Pancreas (tissue), 10 donors: ENCODE measurements around the gene PLEKHO2. TPM values are rescaled to one million over a fixed set of nuclear protein-coding genes. Genes with fewer than 3 reads are reported as not detected.

ENCODE experiments used
- ATAC-seq, 4 donors: fragments of 200-7000 bp; cut with Tn5 transposase; one replicate each; pipeline versions ENCODE4 v1.8.0 to v1.9.1; 2020; ENCODE audit warnings: mild to moderate bottlenecking in 4 of 4, moderate library complexity in 4 of 4
- DNase-seq, 6 donors: peaks; one replicate each; pipeline ENCODE4 v3.0.0-alpha.2; 2020
- FAIRE-seq: peaks from 2 replicates; lab custom pipeline; 2012; peaks lifted over from hg19 to GRCh38; lab: Jason Lieb, UNC
- H3K27ac ChIP-seq, 4 donors: fragments of 200-600 bp; sonication (generic); 1 replicate in 3 of 4; 2 replicates in 1 of 4; pipeline versions ENCODE4 v1.5.0 to v1.8.0; 2020
- H3K27me3 ChIP-seq, 4 donors: fragments of 200-600 bp; one replicate each; pipeline ENCODE4 v1.8.0; 2021
- H3K36me3 ChIP-seq, 3 donors: fragments of 200-600 bp; sonication (generic) in 1 of 3; one replicate each; pipeline versions ENCODE4 v1.5.0 to v1.8.0; 2020 to 2021
- H3K4me1 ChIP-seq, 3 donors: fragments of 200-600 bp; one replicate each; pipeline ENCODE4 v1.8.0; 2021
- H3K4me3 ChIP-seq, 4 donors: fragments of 200-600 bp; sonication (generic) in 2 of 4; one replicate each; pipeline versions ENCODE4 v1.5.0 to v1.8.0; 2020 to 2021
- H3K9me3 ChIP-seq, 4 donors: fragments of 200-600 bp; one replicate each; pipeline ENCODE4 v1.8.0; 2021
- WGBS, 2 donors: extraction: QIAGEN DNeasy Blood & Tissue Kit; methylation state at CpG; one replicate each; pipeline ENCODE4 v1.1.7; 2013; 5-methylcytosine and 5-hydroxymethylcytosine counted together
- intact Hi-C, 3 donors: fragments of 100-400 bp; cut with DNase I; formaldehyde crosslinking; loops; one replicate each; pipeline versions ENCODE4 v1.11.1 to v1.14.2; 2022
- polyA plus RNA-seq, 2 donors: library from polyadenylated mRNA; stranded (reverse); fragments of 200-250 nt; gene quantifications; one replicate each; pipeline ENCODE4 v1.2.3, GENCODE V29; 2013
- total RNA-seq, 6 donors: library from RNA; stranded (reverse); fragmentation: NEBNext Ultra II Directional in 4 of 6; extraction: Animal tissue kit (Norgen Biotek cat#: 25700) in 4 of 6; gene quantifications; one replicate each; pipeline versions ENCODE4 v1.2.1 to v1.2.4, GENCODE V29; 2021 to 2023
- TF ChIP-seq, protein P1 (sequence below), 4 donors: fragments of 200-600 bp; sonication (generic) in 3 of 4; IDR thresholded peaks; one replicate each; pipeline versions ENCODE4 v1.5.0 to v1.8.0; 2021; ENCODE audit warnings: antibody characterized with exemption in 4 of 4
- donor health status: healthy with polysubstance abuse.
- donor health status: DM: no; HTN: no; CAD: no; lungs with moderate emphysema.
- donor health status: DM: no; HTN: no; CAD: no.
- donor health status: control.
- donor health status: control.
- donor health status: Bipolar disorder and iron deficiency.
- donor health status: DM: yes; HTN: yes; CAD: no.
- donor health status: DM: no; HTN: no; CAD: no.
- donor health status: DM: no; HTN: no; CAD: no.
- donor health status: DM: yes; HTN: yes; CAD: no.

PLEKHO2 gene
- total and polyA plus RNA-seq, 8 donors, result 1.3 to 13.5 (median 5.3) TPM

DNA sequence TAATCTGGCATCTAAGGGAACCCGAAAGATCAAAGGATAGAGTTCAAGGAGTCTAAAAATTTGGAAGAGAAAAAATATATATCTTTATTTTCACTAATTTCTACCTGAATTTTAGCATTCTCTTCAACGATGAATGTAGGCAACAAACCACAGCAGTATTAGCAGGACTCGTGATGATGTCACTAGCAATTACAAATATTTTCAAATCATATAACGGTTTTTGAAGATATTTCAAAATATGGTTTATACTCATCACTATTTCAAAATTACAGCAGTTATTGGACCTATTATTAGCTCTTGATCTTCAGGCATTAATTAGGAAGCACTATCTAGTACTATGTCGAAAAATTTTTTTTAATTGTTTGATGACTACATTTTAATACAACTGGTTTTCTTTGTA is 43.0 kb downstream of the PLEKHO2 start:
- Histone ChIP-seq H3K4me3 (no peak overlapping the region), H3K27ac (peak overlapping the region in 1 of 4 donors; percentile 5), H3K9me3 (no peaks in the 10 kb centered on the region), H3K4me1 (peaks cover 0 to 7% (median 0%) of the 10 kb centered on the region in 3 donors), H3K36me3 (no peaks in the 10 kb centered on the region), H3K27me3 (no peaks in the 10 kb centered on the region)
- ATAC-seq (no peak), FAIRE-seq (no peak), DNase-seq (no peak)
- TF ChIP-seq, protein P1, sequence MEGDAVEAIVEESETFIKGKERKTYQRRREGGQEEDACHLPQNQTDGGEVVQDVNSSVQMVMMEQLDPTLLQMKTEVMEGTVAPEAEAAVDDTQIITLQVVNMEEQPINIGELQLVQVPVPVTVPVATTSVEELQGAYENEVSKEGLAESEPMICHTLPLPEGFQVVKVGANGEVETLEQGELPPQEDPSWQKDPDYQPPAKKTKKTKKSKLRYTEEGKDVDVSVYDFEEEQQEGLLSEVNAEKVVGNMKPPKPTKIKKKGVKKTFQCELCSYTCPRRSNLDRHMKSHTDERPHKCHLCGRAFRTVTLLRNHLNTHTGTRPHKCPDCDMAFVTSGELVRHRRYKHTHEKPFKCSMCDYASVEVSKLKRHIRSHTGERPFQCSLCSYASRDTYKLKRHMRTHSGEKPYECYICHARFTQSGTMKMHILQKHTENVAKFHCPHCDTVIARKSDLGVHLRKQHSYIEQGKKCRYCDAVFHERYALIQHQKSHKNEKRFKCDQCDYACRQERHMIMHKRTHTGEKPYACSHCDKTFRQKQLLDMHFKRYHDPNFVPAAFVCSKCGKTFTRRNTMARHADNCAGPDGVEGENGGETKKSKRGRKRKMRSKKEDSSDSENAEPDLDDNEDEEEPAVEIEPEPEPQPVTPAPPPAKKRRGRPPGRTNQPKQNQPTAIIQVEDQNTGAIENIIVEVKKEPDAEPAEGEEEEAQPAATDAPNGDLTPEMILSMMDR (IDR thresholded peaks at IDR 0.05), result no peak
- intact Hi-C loops, result no loop called here
- WGBS, 2 donors, result 77 to 88% methylated on average over 5 of the region's 5 CpGs

DNA sequence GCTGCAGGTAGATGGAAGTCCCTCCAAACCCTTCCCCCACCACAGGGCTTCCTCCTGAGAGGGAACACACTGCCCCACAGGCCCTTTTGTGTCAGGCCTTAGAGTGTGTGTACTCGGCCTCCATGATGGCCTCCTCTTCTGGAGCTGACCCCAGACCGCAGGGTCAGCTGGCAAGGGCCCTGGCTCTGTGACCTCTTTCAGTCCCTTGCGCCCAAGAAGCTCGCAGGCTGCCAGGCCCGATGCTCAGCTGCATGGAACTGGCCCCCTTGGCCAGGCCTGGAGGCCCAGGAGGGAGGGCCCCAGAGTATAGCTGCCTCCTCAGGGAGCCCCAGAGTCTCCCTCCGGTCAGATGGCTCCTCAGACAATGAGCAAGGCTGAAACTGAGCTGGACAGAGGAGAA is 46.6 kb downstream of the PLEKHO2 start:
- TF ChIP-seq, protein P1 (IDR thresholded peaks at IDR 0.05), result no peak
- peaks cover 0 to 7% (median 0%) of the 10 kb centered on the region in 3 donors for H3K4me1 ChIP-seq
- intact Hi-C loops, result no loop called here
- H3K9me3 ChIP-seq, result no peaks in the 10 kb centered on the region
- ATAC-seq (no peak), FAIRE-seq (no peak), DNase-seq (no peak)
- H3K27ac ChIP-seq, result no peak overlapping the region
- no peaks in the 10 kb centered on the region for H3K36me3 ChIP-seq
- no peaks in the 10 kb centered on the region for H3K27me3 ChIP-seq
- WGBS, 2 donors, result 89 to 90% methylated on average over 6 of the region's 6 CpGs
- H3K4me3 ChIP-seq, result no peak overlapping the region

DNA sequence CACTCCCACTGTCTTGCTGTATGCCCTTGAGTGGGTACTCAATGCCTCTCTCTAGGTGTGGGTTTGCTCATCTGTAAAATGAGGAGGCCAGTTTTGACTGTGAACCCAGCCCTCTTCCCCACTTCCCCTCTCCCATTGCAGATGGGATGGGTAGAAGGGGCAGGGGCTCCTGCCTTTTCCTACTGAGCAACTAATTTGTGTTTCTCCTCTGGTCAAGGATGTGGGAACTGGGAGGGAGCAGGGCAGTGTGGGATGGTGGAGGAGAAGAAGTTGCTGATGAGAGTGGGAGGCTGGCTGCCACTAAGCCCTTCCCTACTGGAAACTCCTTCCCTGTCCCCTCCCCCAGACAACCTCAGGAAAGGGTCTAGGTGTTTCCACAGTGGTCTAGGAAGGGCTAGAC is 49.8 kb downstream of the PLEKHO2 start:
- no peak overlapping the region for H3K4me3 ChIP-seq
- no peak for ATAC-seq
- TF ChIP-seq, protein P1 (IDR thresholded peaks at IDR 0.05), result no peak
- H3K9me3 ChIP-seq, result no peaks in the 10 kb centered on the region
- FAIRE-seq, result no peak
- no peaks in the 10 kb centered on the region for H3K4me1 ChIP-seq
- H3K27me3 ChIP-seq, result no peaks in the 10 kb centered on the region
- DNase-seq, result no peak
- H3K27ac ChIP-seq, result peak overlapping the region in 2 of 4 donors; percentile 17 to 23
- intact Hi-C loops, result no loop called here
- H3K36me3 ChIP-seq, result no peaks in the 10 kb centered on the region

DNA sequence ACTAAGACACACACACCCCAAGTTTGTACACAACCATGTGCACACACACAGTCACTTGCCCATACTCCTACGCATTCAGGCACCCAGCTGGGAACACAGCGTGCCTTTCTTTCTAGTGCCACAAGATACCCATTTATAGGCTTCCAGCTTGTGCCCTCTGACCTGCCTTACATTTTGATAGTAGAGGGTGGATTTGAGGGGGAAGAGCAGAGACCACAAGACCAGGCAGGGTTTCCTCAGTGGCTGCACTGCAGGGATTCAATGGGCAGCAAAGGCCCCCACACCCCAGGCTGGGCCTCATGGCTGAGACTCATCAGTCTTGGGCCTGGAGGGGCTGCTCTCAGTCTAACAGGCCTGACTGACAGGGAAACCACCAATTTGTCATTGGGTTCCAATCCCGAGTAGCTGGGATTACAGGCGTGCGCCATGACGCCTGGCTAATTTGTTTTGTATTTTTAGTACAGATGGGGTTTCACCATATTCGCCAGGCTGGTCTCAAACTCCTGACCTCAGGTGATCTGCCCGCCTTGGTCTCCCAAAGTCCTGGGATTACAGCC is 51.2 kb downstream of the PLEKHO2 start:
- no peak for FAIRE-seq
- Histone ChIP-seq H3K36me3 (no peaks in the 10 kb centered on the region), H3K4me1 (no peaks in the 10 kb centered on the region), H3K4me3 (no peak overlapping the region), H3K27ac (peak overlapping the region in 3 of 4 donors; percentile 42 to 64 (median 57)), H3K9me3 (no peaks in the 10 kb centered on the region), H3K27me3 (no peaks in the 10 kb centered on the region)
- WGBS, 2 donors, result 93 to 98% methylated on average over 8 of the region's 8 CpGs
- TF ChIP-seq, protein P1 (IDR thresholded peaks at IDR 0.05), result no peak
- intact Hi-C loops, result no loop called here
- no peak for ATAC-seq
- DNase-seq, result no peak
